ENCODE measurements around the gene ABHD5.

ABHD5 gene

DNA sequence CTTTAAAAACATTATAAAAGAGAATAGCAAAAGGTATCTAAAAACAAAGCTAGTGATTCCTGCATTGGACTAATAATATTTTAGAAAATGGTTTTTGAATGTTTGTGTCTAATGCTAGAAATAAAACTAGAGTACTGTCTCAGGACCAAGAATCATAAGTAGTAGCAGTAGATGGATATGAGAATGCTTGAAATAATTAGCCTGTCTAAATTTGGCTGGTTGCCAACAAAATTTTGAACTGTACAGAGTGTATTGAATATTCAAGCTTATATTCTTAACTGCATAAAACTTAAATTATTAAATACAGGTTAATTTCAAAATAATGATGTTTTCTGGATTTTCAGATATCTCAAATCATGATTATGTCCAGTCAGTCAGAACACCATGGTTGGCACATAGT is 14.0 kb downstream of the ABHD5 start:
- Histone ChIP-seq H3K27ac (no peak overlapping the region), H3K4me3 (no peak overlapping the region)
- DNase-seq (ENCODE audit: low spot score), result no peak
- TF ChIP-seq, protein P1, sequence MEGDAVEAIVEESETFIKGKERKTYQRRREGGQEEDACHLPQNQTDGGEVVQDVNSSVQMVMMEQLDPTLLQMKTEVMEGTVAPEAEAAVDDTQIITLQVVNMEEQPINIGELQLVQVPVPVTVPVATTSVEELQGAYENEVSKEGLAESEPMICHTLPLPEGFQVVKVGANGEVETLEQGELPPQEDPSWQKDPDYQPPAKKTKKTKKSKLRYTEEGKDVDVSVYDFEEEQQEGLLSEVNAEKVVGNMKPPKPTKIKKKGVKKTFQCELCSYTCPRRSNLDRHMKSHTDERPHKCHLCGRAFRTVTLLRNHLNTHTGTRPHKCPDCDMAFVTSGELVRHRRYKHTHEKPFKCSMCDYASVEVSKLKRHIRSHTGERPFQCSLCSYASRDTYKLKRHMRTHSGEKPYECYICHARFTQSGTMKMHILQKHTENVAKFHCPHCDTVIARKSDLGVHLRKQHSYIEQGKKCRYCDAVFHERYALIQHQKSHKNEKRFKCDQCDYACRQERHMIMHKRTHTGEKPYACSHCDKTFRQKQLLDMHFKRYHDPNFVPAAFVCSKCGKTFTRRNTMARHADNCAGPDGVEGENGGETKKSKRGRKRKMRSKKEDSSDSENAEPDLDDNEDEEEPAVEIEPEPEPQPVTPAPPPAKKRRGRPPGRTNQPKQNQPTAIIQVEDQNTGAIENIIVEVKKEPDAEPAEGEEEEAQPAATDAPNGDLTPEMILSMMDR (IDR thresholded peaks at IDR 0.05), result no peak

DNA sequence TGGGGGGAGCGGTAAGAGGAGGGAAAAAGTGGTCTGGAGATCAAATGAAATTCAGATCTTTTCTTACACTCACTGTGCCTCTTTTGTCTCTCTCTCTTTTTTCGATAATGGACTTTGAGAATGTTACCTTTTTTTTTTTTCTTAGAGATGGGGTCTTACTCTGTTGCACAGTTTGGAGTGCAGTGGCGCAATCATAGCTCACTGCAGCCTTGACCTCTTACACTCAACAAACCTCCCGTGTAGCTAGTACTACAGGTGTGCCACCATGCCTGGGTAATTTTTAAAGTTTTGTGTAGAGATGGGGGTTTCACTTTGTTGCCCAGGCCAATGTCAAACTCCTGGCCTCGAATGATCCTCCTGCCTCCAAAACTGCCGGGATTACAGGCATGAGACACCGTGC is 15.6 kb downstream of the ABHD5 start:
- DNase-seq (ENCODE audit: low spot score), result no peak
- TF ChIP-seq, protein P1 (IDR thresholded peaks at IDR 0.05), result no peak
- Histone ChIP-seq H3K4me3 (no peak overlapping the region), H3K27ac (no peak overlapping the region)

DNA sequence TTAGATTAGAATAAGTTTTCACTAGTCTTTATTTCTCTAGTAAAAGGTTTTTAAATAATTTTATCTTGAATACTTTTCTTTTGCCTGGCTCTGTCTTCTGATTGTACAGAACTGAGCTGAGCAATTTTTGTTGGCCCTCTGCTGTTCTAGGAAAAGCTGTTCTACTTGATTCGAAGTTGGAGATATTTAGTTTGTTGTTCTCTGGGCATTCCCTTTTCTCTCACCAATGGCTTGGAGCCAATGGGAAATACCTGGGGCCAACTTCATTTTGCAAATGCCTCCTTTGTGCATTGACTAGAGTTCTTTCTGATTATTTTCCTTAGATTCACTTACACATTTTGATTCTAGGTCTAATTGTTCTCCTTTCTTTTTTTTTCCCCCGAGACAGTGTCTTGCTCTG is 16.5 kb downstream of the ABHD5 start:
- H3K4me3 ChIP-seq, result no peak overlapping the region
- no peak for DNase-seq (ENCODE audit: low spot score)
- H3K27ac ChIP-seq, result no peak overlapping the region
- TF ChIP-seq, protein P1 (IDR thresholded peaks at IDR 0.05), result no peak

DNA sequence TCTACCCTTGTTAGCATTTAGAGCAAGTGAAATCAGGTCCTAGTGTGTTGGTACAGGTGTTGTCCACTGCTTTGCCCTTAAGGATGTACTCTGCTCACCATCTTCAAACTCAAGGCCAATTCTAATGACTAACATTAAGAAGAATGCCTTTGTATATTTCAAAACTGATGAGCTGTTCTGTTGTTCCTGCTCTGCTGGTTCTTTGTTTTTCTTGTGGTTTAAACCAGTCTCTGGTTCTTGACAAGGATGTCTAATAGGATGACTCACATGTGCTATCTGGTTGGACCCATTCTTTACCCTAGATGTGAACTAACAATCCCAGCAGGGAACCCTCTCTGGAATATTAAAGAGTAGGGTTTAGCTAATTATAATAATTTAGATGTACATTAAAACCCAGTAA is 17.3 kb downstream of the ABHD5 start:
- H3K27ac ChIP-seq, result no peak overlapping the region

DNA sequence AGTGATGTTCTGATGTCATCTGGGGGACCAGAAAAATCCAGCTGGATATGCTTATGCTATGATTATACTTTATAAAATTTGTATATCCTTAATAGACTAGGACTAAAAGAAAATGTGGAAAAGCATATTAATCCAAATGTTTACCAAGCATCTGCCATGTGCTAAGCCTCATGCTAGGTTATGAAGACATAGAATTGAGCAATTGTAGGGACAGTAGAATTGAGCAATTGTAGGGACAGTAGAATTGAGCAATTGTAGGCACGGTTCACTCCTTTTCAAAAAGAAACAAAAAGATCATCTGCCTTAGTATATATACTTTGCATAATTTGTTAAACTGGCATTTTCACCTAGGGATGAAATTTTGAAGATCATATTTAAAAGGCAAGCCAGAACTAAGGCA is 18.3 kb downstream of the ABHD5 start:
- no peak overlapping the region for H3K27ac ChIP-seq
- DNase-seq (ENCODE audit: low spot score), result no peak
- H3K4me3 ChIP-seq, result no peak overlapping the region
- TF ChIP-seq, protein P1 (IDR thresholded peaks at IDR 0.05), result no peak

More for the DNA sequence above, 17.3 kb downstream of the ABHD5 start:
- DNase-seq (ENCODE audit: low spot score), result no peak
- TF ChIP-seq, protein P1 (IDR thresholded peaks at IDR 0.05), result no peak
- H3K4me3 ChIP-seq, result no peak overlapping the region

DNA sequence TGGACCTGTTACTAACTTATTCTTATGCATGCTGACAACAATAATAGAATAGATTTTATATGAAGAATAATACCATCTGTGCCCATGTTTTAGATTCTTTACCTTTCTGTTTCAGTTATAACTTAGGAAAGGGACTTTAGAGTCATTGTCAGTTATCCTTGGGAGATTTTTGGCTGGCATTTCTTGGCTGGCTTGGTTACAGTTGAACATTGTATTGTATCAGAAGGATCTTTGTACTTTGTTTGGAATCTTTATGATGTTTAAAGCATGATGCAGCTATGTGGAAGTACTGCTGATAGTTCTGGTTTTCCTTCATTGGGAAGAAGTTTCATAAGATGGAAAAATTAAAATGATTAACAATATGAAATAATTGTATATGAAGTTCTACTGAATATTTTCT is 19.9 kb downstream of the ABHD5 start:
- TF ChIP-seq, protein P1 (IDR thresholded peaks at IDR 0.05), result no peak
- no peak for DNase-seq (ENCODE audit: low spot score)
- H3K4me3 ChIP-seq, result no peak overlapping the region
- no peak overlapping the region for H3K27ac ChIP-seq

DNA sequence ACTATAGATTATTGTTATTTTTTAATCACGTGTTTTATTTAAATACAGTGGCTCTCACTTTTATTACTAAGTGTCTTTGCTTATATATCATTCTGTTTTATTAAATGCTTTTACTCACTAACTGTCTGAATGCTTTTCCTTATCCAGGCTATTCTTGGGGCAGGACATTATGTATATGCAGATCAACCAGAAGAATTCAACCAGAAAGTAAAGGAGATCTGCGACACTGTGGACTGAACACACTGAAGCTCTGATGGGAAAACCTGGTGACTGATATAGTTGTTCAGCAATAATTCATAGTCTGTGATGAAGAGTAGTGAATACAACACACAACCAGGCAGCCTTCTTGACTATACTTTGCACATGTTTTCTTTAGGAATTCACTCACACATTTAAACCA is 27.6 kb downstream of the ABHD5 start:
- no peak overlapping the region for H3K4me3 ChIP-seq
- TF ChIP-seq, protein P1 (IDR thresholded peaks at IDR 0.05), result no peak
- no peak overlapping the region for H3K27ac ChIP-seq
- no peak for DNase-seq (ENCODE audit: low spot score)

Measured in coronary artery (tissue), 2 donors.